ENCODE results near the gene GCNT2.

GRCh38 chr6:10511477-10511876 is 9.7 kb upstream of the GCNT2 start:
- TF ChIP-seq EZH2phosphoT487 (IDR thresholded peaks at IDR 0.05; ENCODE audit: borderline replicate concordance, low read length) (no peak), CTCF (conservative IDR thresholded peaks at IDR 0.05; ENCODE audit: low read depth, low read length) (no peak), EZH2 (IDR thresholded peaks at IDR 0.05; ENCODE audit: low read length, unreplicated experiment) (no peak)
